Adipocyte (in vitro differentiated cells): ENCODE data around the gene ARHGEF11.

Source experiments
- DNase-seq: peaks from one replicate; pipeline ENCODE4 v3.0.0-alpha.2; 2015; ENCODE audit warnings: low read depth
- H3K27me3 ChIP-seq: replicated peaks from 2 replicates; pipeline ENCODE4 v1.7.0; 2013; ENCODE audit warnings: mild to moderate bottlenecking, low read length, moderate library complexity; ENCODE audit not compliant: control insufficient read depth, insufficient read depth
- H3K36me3 ChIP-seq: 2 replicates; pipeline ENCODE4 v1.7.0; 2013; ENCODE audit warnings: low read length, mild to moderate bottlenecking, moderate library complexity; ENCODE audit not compliant: control insufficient read depth, insufficient read depth, severe bottlenecking
- H3K4me1 ChIP-seq: 2 replicates; pipeline ENCODE4 v1.7.0; 2013; ENCODE audit warnings: mild to moderate bottlenecking, low read length, moderate library complexity; ENCODE audit not compliant: control insufficient read depth, insufficient read depth
- H3K4me3 ChIP-seq: 2 replicates; pipeline ENCODE4 v1.7.0; 2013; ENCODE audit warnings: mild to moderate bottlenecking, low read length, moderate library complexity
- H3K9ac ChIP-seq: 2 replicates; pipeline ENCODE4 v1.7.0; 2013; ENCODE audit warnings: mild to moderate bottlenecking, low read length, moderate library complexity
- H3K9me3 ChIP-seq: 2 replicates; pipeline ENCODE4 v1.7.0; 2013; ENCODE audit warnings: mild to moderate bottlenecking, low read length, moderate library complexity; ENCODE audit not compliant: control insufficient read depth

Gene ARHGEF11

GRCh38 chr1:157025856-157026255 lies 19.7 kb downstream of the ARHGEF11 start:
- no peak overlapping the region for H3K9ac ChIP-seq
- H3K36me3 ChIP-seq = no peaks in the 10 kb centered on the region
- no peaks in the 10 kb centered on the region for H3K27me3 ChIP-seq
- no peak for DNase-seq
- H3K9me3 ChIP-seq = peaks cover 13% of the 10 kb centered on the region
- peak overlapping the region; percentile 25 for H3K4me3 ChIP-seq
- peaks cover 15% of the 10 kb centered on the region for H3K4me1 ChIP-seq

GRCh38 chr1:157025385-157025784 lies 20.2 kb downstream of the ARHGEF11 start:
- H3K9ac ChIP-seq = no peak overlapping the region
- peaks cover 15% of the 10 kb centered on the region for H3K4me1 ChIP-seq
- no peaks in the 10 kb centered on the region for H3K36me3 ChIP-seq
- no peaks in the 10 kb centered on the region for H3K27me3 ChIP-seq
- peak overlapping the region; percentile 25 for H3K4me3 ChIP-seq
- H3K9me3 ChIP-seq = peaks cover 13% of the 10 kb centered on the region
- no peak for DNase-seq

GRCh38 chr1:157021688-157022087 lies 23.9 kb downstream of the ARHGEF11 start:
- no peak overlapping the region for H3K9ac ChIP-seq
- H3K27me3 ChIP-seq = no peaks in the 10 kb centered on the region
- H3K4me3 ChIP-seq = no peak overlapping the region
- H3K9me3 ChIP-seq = peaks cover 13% of the 10 kb centered on the region
- H3K36me3 ChIP-seq = no peaks in the 10 kb centered on the region
- no peak for DNase-seq
- peaks cover 15% of the 10 kb centered on the region for H3K4me1 ChIP-seq

- Histone ChIP-seq H3K9ac (no peak overlapping the region), H3K4me1 (no peaks in the 10 kb centered on the region), H3K36me3 (no peaks in the 10 kb centered on the region), H3K4me3 (no peak overlapping the region), H3K9me3 (peaks cover 13% of the 10 kb centered on the region), H3K27me3 (no peaks in the 10 kb centered on the region)
- no peak for DNase-seq
These were observed 26.1 kb downstream of the ARHGEF11 start for GRCh38 chr1:157019457-157019856.

- Histone ChIP-seq H3K4me3 (no peak overlapping the region), H3K27me3 (no peaks in the 10 kb centered on the region), H3K9ac (no peak overlapping the region), H3K4me1 (peaks cover 12% of the 10 kb centered on the region), H3K36me3 (no peaks in the 10 kb centered on the region), H3K9me3 (no peaks in the 10 kb centered on the region)
- no peak for DNase-seq
These were observed 33.7 kb downstream of the ARHGEF11 start for GRCh38 chr1:157011845-157012244.

- H3K27me3 ChIP-seq = no peaks in the 10 kb centered on the region
- no peak for DNase-seq
- H3K9ac ChIP-seq = no peak overlapping the region
- peaks cover 12% of the 10 kb centered on the region for H3K4me1 ChIP-seq
- no peaks in the 10 kb centered on the region for H3K36me3 ChIP-seq
- no peaks in the 10 kb centered on the region for H3K9me3 ChIP-seq
- H3K4me3 ChIP-seq = no peak overlapping the region
These were observed 37.0 kb downstream of the ARHGEF11 start for GRCh38 chr1:157008502-157008901.

GRCh38 chr1:157007306-157007705 lies 38.2 kb downstream of the ARHGEF11 start:
- H3K4me3 ChIP-seq = no peak overlapping the region
- peaks cover 12% of the 10 kb centered on the region for H3K4me1 ChIP-seq
- H3K9me3 ChIP-seq = no peaks in the 10 kb centered on the region
- H3K36me3 ChIP-seq = no peaks in the 10 kb centered on the region
- no peak overlapping the region for H3K9ac ChIP-seq
- no peak for DNase-seq
- H3K27me3 ChIP-seq = no peaks in the 10 kb centered on the region

- no peak overlapping the region for H3K4me3 ChIP-seq
- H3K9ac ChIP-seq = no peak overlapping the region
- H3K9me3 ChIP-seq = no peaks in the 10 kb centered on the region
- no peak for DNase-seq
- no peaks in the 10 kb centered on the region for H3K36me3 ChIP-seq
- H3K4me1 ChIP-seq = peaks cover 12% of the 10 kb centered on the region
- H3K27me3 ChIP-seq = no peaks in the 10 kb centered on the region
These were observed 38.9 kb downstream of the ARHGEF11 start for GRCh38 chr1:157006676-157007075.

- H3K9me3 ChIP-seq = no peaks in the 10 kb centered on the region
- H3K36me3 ChIP-seq = no peaks in the 10 kb centered on the region
- DNase-seq = no peak
- H3K4me3 ChIP-seq = no peak overlapping the region
- H3K27me3 ChIP-seq = no peaks in the 10 kb centered on the region
- H3K9ac ChIP-seq = no peak overlapping the region
- H3K4me1 ChIP-seq = peaks cover 12% of the 10 kb centered on the region
These were observed 39.6 kb downstream of the ARHGEF11 start for GRCh38 chr1:157005965-157006364.

- Histone ChIP-seq H3K9me3 (no peaks in the 10 kb centered on the region), H3K27me3 (no peaks in the 10 kb centered on the region), H3K9ac (no peak overlapping the region), H3K36me3 (no peaks in the 10 kb centered on the region), H3K4me3 (no peak overlapping the region), H3K4me1 (peaks cover 12% of the 10 kb centered on the region)
- peak; percentile 18 for DNase-seq
These were observed 40.7 kb downstream of the ARHGEF11 start for GRCh38 chr1:157004806-157005205.

GRCh38 chr1:157004327-157004726 lies 41.2 kb downstream of the ARHGEF11 start:
- no peak for DNase-seq
- peaks cover 12% of the 10 kb centered on the region for H3K4me1 ChIP-seq

GRCh38 chr1:157001304-157001703 lies 44.2 kb downstream of the ARHGEF11 start:
- no peaks in the 10 kb centered on the region for H3K4me1 ChIP-seq
- no peak for DNase-seq
- no peaks in the 10 kb centered on the region for H3K27me3 ChIP-seq
- no peaks in the 10 kb centered on the region for H3K36me3 ChIP-seq
- no peak overlapping the region for H3K4me3 ChIP-seq
- H3K9me3 ChIP-seq = no peaks in the 10 kb centered on the region
- no peak overlapping the region for H3K9ac ChIP-seq

More at GRCh38 chr1:157004327-157004726, 41.2 kb downstream of the ARHGEF11 start:
- Histone ChIP-seq H3K36me3 (no peaks in the 10 kb centered on the region), H3K9ac (no peak overlapping the region), H3K4me3 (no peak overlapping the region), H3K27me3 (no peaks in the 10 kb centered on the region), H3K9me3 (no peaks in the 10 kb centered on the region)
